Measurements from ENCODE around the gene TBXA2R.
"Not testable (repeated sequence)": the region's sequence is repeated elsewhere in the genome, so short reads cannot be mapped to it uniquely, and the experiment has no call there.

TBXA2R gene

DNA sequence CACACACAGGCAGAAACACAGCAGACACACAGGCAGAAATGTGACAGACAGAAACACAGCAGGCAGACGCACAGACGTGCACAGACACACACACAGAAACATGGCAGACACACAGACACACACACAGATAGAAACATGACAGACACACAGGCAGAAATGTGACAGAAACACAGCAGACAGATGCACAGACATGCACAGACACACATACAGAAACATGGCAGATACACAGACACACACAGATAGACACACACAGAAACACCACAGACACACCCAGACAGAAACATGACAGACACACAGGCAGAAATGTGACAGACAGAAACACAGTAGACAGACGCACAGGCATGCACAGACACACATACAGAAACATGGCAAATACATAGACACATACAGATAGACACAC, 1.3 kb downstream of the TBXA2R start:
- no peak for DNase-seq (ENCODE audit: low spot score)

DNA sequence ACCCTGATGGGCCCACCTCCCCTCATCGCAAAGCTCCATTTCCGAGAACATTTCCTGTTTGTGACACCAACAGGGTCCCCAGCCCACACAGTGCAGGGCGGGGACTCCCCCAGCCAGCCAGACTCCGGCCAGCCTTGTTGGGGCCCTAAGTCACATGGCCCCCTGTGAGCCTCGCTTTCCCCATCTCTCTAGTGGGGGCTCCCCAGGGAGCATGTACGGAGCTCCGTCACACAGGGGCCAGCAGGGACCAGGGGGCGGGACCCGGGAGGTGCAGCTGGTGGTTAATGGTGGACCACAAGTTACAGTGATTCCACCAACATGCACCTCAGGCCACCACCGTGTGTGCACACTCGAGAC, 1.7 kb downstream of the TBXA2R start:
- DNase-seq (ENCODE audit: low spot score), result no peak

DNA sequence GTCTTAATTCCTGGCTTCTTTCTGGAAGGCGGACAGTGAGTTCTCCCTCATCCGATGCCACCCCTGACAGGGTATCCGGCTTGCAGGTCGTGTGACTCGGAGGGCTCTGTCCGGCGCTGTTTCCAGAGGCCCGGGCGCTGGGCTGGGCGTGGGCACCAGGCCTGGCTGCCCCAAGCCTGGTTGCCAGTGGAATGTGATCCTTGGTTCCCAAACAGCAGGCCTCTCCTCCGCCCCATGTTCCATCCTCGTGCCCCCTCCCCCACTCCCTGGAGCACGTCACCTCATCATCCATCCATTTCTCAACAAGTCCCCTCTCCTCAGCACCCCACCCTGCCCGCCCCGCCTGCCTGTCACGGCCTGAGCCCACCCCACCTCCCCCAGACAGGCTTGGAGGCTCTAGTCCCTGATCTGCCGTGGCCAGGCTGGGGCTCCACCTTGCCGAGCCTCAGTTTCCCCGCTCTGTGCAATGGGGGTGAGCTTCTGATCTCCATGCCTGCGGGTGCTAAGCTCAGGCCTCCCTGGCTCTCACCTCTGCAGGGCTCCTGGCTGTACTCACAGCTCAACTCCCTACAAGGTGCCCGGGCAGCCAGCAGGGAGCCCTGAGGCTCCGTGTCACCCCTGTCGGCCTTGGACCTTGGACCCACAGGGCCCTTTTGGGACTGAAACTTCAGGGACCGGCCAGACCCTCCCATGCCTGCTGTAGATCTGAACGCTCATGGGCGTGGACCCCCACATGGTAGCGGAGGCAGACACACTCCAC, 2.3 kb downstream of the TBXA2R start:
- DNase-seq (ENCODE audit: low spot score), result no peak

DNA sequence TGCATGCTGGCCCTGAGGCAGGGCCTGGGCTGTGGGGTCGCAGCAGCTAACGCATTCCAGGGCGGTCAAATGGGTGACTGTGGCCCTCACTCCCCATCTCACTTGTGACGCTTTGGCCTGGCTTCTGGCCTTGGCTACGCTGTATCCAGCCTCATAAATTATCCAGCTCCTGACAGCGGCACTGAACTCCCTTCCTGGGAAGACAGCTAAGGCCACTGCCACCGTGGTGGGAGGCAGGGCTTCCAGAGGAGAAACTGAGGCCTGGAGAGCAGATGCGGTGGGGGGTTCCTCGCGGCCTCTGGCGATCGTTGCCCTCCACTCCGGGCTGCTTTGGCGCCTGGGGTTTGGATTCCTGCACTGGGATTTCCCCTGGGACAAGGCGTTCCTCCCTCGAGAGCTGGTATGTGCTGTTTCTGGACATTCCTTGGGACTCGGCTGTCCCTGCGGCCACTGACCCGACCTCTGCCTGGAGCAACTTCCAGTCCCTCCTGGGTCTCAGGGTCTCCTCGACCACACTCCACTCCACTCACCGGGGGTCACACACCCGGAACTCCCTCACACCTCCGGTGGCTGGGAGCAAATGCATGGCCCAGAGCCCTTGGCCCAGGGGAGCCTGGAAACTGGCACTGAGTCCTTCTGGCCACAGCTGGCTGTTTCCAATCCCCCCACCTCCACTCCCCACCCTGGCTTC, 3.4 kb downstream of the TBXA2R start:
- no peak for DNase-seq (ENCODE audit: low spot score)

DNA sequence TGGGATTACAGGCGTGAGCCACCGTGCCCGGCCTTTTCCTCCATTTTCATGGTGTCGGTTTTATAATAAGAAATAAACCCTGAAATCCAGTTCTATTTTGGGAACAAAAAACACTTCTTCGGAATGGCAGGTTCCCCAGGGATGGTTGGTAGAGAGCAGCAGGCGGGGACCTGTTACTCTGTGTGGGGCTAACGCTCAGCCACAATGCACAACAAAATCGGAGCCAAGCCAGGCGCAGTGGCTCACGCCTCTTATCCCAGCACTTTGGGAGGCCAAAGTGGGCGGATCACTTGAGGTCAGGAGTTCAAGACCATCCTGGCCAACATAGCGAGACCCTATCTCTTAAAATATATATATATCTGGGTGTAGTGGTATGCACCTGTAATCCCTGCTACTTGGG, 5.7 kb downstream of the TBXA2R start:
- DNase-seq (ENCODE audit: low spot score), result no peak

DNA sequence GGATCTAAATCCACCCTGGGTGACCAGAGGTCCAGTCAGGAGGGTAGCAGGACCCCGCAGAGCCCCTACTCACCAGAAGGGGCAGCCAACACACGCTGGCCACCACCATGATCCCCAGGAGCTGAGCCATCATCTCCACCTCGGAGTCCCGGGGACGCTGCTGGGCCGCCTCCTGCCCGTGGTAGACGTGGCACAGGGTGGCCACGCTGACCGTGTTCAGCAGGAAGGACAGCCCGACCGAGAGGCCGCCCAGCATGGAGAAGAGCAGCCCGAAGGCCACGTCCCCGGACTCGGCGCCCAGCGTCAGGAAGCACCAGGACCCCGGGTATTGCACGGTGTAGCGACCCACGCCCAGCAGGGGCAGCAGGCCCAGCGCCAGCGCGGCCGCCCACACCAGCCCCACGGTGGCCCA, 6.9 kb downstream of the TBXA2R start:
- no peak for DNase-seq (ENCODE audit: low spot score)

DNA sequence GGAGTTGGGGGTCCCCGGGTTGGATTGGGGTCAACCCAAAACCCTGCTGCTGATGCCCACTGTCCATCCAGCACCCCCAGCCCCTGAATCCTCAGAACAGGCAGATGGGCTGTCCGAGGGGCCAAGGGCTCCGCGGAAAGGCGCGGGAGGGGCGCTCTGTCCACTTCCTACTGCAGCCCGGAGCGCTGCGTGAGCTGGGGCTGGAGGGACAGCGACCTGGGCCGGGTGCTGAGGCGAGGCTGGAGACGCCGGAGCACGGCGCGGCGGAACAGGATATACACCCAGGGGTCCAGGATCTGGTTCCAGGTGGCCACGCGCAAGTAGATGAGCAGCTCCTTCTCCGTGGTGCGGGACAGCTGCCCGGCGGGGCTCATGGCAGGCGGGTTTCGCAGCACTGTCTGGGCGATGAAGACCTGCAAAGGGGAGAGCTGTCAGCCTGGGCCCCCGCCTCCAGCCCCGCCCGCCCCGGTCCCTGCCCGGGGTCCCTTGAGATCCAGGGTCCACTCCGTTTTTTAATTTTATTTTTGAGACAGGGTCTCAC, 11.1 kb downstream of the TBXA2R start:
- DNase-seq (ENCODE audit: low spot score), result no peak

DNA sequence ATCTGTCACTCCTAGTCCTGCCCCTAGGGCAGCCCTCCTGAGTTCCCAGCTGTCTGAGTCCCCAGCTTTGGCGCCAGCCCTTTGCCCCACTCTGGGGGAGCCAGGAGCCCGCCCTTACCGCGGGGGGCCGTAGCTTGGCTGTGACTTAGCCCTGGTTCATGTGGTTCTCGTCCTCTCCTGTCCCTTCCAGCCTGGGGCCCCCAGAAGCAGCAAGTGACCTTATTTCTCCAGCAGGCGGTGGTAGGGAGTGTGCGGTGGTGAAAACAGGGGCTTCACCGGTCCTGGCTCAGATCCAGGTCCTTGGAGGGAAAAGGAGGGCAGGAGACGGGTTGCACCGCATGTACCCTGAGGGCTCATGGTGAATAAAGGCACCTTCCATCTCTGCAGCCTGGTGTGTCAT, 13.5 kb downstream of the TBXA2R start:
- no peak for DNase-seq (ENCODE audit: low spot score)

DNA sequence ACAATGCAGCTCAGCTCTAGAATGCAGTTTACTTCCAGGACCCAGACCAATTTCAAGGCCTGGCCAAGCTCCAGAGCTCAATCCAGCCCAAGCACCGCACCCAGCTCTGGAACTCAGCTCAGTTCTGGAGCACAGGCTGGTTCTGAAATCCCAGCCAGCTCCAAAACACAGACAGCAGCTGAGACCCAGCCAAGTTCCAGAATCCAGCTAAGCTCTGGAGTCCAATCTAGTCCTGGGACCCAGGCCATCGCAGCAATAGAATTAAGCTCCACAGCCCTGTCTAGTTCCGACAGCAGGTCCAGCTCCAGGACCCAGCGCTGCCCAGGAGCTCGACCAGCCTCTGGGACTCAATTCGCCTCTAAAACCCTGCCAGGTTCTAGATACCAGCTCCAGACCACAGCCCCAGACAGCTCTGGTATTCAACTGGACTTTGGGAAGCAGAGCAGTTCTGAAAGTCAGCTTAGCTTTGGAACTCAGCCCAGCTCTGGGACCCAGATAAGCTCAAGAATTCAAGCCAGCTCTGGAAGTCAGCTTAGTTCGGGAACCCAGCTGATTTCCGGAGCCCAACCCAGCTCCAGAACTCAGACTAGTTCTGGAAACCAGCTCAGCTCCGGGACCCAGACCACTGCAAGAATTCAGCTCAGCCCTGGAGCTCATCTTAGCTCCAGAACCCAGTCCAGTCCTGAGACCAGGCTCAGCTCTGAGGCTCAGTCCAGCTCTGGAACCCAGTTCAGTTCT, 14.6 kb downstream of the TBXA2R start:
- no peak for DNase-seq (ENCODE audit: low spot score)

DNA sequence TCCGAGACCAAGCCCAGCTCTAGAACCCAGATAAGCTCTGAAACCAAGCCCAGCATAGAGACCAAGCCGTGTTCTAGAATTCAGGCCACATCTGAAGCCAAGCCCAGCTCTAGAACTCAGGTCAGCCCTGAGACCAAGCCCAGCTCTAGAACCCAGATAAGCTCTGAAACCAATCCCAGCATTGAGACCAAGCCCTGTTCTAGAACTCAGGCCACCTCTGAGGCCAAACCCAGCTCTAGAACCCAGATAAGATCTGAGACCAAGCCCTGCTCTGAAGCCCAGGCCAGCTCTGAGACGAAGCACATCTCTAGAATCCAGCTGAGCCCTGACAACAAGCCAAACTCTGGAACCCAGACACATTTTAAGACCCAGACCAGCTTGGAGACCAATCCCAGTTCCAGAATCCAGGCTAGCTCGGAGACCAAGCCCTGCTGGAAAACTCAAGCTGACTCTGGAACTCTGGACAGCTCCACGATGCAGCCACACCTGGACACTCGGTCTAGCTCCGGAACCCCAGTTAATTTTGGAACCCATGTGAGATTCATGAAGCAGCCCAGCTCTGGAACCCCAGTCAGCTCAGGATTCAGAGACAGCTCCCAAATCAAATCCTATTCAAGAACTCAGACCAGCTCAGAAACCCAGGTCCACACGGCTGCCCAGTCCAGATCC, 15.6 kb downstream of the TBXA2R start:
- DNase-seq (ENCODE audit: low spot score), result no peak

DNA sequence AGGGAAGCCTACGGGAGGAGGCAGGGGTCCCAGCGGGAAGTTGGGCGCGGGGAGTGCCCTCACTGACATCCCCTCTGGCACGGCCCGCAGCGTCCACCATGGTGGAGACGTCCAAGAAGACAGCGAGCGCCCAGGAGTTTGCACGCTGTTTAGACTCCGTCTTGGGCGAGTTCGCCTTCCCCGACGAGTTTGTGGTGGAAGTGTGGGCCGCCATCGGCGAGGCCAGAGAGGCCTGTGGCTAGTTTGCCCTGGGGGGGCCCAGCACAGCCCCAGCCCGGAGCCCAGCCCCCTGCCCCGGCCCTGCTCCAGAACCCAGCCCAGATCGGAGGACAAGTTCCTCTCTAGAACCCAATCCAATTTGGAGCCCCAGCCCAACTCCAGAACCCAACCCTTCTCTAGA, 16.7 kb downstream of the TBXA2R start:
- no peak for DNase-seq (ENCODE audit: low spot score)

DNA sequence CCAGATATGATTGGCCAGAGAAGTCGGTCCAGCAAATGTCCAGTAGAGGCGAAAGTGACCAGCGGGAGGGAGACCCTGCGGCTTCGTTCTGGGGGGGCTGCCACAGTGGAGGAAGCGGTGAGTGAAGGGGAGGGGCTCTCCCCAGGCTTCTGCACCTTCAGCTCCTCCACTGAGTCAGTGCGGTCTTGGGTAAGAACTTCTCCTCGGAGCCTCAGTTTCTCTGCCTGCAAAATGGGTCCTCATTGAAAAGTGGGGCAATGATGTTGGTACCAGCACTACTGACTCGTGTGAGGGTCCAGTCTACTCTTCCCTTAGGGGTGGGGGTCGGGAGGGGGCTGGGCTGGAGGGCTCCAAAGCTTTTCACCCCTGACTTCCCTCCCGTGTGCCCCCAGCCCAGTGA, 17.2 kb downstream of the TBXA2R start:
- no peak for DNase-seq (ENCODE audit: low spot score)

DNA sequence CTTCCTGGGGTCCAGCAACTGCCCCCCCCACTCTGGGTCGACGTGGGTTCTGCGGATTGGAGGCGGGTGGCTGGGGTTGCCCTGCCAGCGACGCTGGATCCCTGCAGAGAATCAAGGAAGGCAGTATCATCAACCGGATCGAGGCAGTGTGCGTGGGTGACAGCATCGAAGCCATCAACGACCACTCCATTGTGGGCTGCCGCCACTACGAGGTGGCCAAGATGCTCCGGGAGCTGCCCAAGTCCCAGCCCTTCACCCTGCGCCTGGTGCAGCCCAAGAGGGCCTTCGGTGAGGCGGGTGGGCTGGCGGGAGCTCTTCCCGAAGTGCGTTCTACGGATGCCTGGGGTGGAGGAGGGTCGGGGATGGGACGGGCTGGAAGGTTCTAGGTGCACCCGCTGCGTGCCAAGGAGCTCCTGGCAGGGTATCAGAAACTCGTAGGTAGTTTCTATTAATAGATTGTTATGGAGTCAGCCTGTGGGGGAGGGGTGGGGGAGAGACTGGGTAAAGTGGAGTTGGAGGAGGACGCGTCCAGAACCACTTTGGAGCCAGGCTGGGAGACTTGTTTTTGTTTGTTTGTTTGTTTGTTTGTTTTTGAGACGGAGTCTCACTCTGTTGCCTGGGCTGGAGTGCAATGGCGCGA, 19.8 kb downstream of the TBXA2R start:
- DNase-seq (ENCODE audit: low spot score), result no peak

DNA sequence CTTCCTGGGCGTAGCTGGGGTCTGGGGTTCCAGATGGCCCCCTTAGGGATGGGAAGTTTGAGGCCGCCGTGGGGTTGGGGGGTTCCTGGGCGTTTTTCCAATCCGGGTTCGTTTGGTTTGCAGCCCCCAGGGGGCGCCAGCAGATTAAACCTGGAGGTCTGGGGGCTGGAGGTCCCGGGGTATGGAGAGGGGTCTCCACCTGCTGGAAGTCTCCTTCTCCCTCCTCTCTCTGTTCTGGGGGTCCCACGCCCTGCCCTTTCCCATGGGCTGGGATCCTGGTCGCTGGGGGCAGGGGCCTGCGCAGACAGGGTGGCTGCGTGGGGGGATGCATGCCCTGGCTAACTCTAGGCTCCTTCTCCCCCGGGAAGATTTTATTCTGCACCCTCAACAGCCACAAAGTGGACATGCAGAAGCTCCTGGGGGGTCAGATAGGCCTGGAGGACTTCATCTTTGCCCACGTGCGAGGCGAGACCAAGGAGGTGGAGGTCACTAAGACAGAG, 20.5 kb downstream of the TBXA2R start:
- no peak for DNase-seq (ENCODE audit: low spot score)

DNA sequence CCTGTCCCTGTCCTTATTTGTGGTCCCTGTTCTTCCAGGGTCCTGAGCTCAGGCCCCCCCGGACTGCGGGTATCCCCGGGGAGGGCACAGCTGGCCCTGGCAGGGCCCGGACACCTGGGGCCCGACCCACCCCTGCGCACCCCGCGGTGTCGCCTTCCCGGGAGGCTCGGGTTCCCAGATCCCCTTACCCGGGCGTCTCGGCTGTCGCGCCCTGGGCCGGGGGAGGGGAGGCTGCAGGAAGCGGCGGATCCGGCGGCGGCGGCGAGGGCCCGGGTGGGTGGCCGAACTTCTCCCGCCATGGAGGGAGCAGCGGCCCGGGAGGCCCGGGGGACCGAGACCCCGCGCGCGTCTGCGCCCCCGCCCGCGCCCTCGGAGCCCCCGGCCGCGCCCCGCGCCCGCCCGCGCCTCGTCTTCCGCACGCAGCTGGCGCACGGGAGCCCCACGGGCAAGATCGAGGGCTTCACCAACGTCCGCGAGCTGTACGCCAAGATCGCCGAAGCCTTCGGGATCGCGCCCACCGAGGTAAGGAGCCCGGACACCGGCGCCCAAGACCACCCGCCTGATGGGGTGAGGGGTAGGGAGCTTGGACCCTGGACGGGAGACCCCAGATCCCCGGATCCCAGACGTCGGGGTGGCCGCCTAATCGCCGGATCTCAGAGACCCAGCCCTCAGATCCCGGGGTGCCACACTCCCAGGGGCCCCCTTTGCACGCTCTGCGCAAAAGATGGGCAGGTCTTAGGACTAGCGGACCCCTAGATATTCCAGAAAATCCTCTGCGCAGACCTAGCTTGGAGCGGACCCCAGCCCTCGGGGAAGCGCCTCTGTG, 21.2 kb downstream of the TBXA2R start, which contains the start of gene GIPC3:
Gene GIPC3, plus strand, starts transcription at position 178 of the 826 bp plus-strand sequence. Its CDS starts 120 bp downstream, at position 298.
- no peak for DNase-seq (ENCODE audit: low spot score)

DNA sequence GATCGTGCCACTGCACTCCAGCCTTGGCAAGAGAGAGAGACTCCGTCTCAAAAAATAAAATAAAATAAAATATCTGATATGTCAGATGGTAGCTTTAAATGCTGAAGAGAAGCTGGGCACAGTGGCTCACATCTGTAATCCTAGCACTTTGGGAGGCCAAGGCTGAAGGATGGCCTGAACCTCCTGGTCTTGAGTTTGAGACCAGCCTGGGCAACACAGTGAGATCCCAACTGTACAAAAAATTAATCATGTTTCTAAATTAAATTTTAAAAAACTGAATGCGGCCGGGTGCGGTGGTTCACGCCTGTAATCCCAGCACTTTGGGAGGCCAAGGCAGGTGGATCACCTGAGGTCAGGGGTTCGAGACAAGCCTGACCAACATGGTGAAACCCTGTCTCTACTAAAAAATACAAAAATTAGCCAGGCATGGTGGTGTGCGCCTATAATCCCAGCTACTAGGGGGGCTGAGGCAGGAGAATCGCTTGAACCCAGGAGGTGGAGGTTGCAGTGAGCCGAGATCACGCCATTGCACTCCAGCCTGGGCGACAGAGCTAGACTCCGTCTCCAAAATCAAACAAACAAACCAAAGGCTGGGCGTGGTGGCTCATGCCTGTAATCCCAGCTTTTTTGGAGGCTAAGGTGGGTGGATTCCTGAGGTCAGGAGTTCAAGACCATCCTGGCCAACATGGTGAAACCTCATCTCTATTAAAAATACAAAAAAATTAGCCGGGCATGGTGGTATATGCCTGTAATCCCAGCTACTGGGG, 22.5 kb downstream of the TBXA2R start:
- DNase-seq (ENCODE audit: low spot score), result not testable (repeated sequence)

DNA sequence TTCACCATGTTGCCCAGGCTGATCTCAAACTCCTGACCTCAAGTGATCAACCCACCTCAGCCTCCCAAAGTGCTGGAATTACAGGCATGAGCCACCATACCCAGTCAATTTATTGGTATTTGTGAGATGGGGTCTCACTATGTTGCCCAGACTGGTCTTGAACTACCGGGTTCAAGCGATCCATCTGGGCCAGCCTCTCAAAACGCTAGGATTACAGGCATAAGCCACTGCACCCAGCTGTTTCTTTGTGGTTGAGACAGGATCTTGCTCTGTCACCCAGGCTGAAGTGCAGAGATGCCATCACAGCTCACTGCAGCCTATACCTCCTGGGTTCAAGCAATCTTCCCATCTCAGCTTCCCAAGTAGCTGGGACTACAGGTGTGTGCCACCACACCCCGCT, 24.9 kb downstream of the TBXA2R start:
- not testable (repeated sequence) for DNase-seq (ENCODE audit: low spot score)

DNA sequence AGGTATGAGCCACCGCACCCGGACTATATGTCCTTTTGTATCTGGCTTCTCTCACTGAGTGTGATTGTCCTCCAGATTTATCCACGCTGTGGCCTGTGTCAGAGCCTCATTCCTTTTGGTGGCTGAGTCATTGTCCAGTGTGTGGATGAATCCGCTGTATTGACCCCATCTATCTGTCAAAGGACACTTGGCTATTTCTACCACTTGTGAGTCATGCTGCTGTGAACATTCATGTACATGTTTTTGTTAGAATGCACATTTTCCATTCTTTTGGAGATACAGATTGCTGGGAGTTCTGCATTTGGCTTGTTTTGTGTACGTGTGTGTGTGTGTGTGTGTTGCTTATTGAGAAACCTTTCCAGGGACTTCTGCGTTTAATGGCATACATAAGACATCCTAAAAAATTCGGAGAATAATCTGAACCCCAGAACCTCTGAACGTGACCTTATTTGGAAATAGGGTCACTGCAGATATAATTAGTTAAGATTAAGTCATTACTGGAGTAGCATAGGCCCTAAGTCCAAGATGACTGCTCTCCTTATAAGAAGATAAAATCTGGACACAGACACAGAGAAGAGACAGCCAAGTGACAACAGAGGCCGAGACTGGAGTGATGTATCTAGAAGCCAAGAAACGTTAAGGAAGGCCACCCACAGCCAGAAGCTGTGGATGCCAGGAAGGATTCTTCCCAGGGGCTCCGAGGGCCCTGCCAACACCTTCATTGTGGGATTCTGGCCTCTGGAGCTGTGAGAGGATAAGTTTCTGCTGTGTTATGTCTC, 26.3 kb downstream of the TBXA2R start:
- peak; percentile 81 for DNase-seq (ENCODE audit: low spot score)

DNA sequence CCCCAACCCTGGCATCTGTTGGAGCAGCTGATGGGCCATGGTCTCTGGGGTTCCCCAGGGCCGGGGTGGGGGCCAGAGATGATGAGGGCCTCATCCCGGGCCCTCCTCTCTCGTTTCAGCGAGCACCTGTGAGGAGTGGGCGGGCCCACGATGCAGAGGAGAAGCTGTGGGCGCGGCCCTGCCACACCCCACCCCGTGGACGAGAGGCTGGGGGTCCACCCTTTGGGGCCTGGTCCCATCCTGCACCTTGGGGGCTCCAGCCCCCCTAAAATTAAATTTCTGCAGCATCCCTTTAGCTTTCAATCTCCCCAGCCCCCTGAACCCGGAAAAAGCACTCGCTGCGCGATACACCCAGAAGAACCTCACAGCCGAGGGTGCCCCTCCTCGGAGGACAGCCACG, 28.3 kb downstream of the TBXA2R start:
- DNase-seq (ENCODE audit: low spot score), result no peak
